Osteocyte (in vitro differentiated cells): Measurements from ENCODE around the gene PLCB2. TPM values are rescaled to one million over a fixed set of nuclear protein-coding genes. Genes with fewer than 3 reads are reported as not detected.

ENCODE experiments used
- DNase-seq: peaks from one replicate; pipeline ENCODE4 v3.0.0; 2021; ENCODE audit warnings: mixed read lengths; ENCODE audit not compliant: unreplicated experiment; ENCODE audit errors: extremely low spot score
- H3K27ac Mint-ChIP-seq: one replicate; pipeline ENCODE4 v1.8.0; 2021; ENCODE audit warnings: mild to moderate bottlenecking, mixed read lengths; ENCODE audit not compliant: unreplicated experiment
- H3K27me3 Mint-ChIP-seq: one replicate; pipeline ENCODE4 v1.8.0; 2021; ENCODE audit warnings: mixed read lengths; ENCODE audit not compliant: unreplicated experiment
- H3K36me3 Mint-ChIP-seq: one replicate; pipeline ENCODE4 v1.8.0; 2021; ENCODE audit warnings: mixed read lengths; ENCODE audit not compliant: unreplicated experiment
- H3K4me1 Mint-ChIP-seq: one replicate; pipeline ENCODE4 v1.8.0; 2021; ENCODE audit warnings: mixed read lengths; ENCODE audit not compliant: unreplicated experiment
- H3K4me3 Mint-ChIP-seq: one replicate; pipeline ENCODE4 v1.8.0; 2021; ENCODE audit warnings: mild to moderate bottlenecking, moderate library complexity, mixed read lengths; ENCODE audit not compliant: unreplicated experiment
- H3K9me3 Mint-ChIP-seq: one replicate; pipeline ENCODE4 v1.8.0; 2021; ENCODE audit warnings: mixed read lengths; ENCODE audit not compliant: unreplicated experiment
- CTCF ChIP-seq: fragments of 200-600 bp; sonication (generic); IDR thresholded peaks from 2 replicates; pipeline ENCODE4 v1.5.0; 2021; ENCODE audit warnings: antibody characterized with exemption, mild to moderate bottlenecking, moderate library complexity
- total RNA-seq: library from RNA; stranded (reverse); gene quantifications from 2 replicates; pipeline ENCODE4 v1.2.1, GENCODE V29; 2021

The PLCB2 gene
- total RNA-seq, 1 donor from 2014 or later, result 0.40 TPM

GRCh38 chr15:40313531-40314398, 6.0 kb upstream of the PLCB2 start:
- DNase-seq, result no peak
- peaks cover 10% of the 10 kb centered on the region for H3K27me3 Mint-ChIP-seq
- peaks cover 14% of the 10 kb centered on the region for H3K4me1 Mint-ChIP-seq
- no peak overlapping the region for H3K27ac Mint-ChIP-seq
- H3K4me3 Mint-ChIP-seq, result no peak overlapping the region
- H3K36me3 Mint-ChIP-seq, result no peaks in the 10 kb centered on the region
- no peak for TF ChIP-seq CTCF
- H3K9me3 Mint-ChIP-seq, result no peaks in the 10 kb centered on the region

GRCh38 chr15:40312370-40313158, 4.8 kb upstream of the PLCB2 start:
- Mint-ChIP-seq H3K4me3 (no peak overlapping the region), H3K9me3 (no peaks in the 10 kb centered on the region), H3K27ac (no peak overlapping the region), H3K4me1 (peaks cover 14% of the 10 kb centered on the region), H3K36me3 (no peaks in the 10 kb centered on the region), H3K27me3 (peaks cover 10% of the 10 kb centered on the region)
- TF ChIP-seq CTCF, result no peak
- DNase-seq, result no peak

GRCh38 chr15:40310993-40311392, 3.3 kb upstream of the PLCB2 start:
- no peak for TF ChIP-seq CTCF
- Mint-ChIP-seq H3K9me3 (no peaks in the 10 kb centered on the region), H3K4me1 (peaks cover 14% of the 10 kb centered on the region), H3K27ac (no peak overlapping the region), H3K4me3 (no peak overlapping the region), H3K27me3 (peaks cover 10% of the 10 kb centered on the region), H3K36me3 (no peaks in the 10 kb centered on the region)
- DNase-seq, result no peak

GRCh38 chr15:40310001-40310959, 2.5 kb upstream of the PLCB2 start:
- H3K36me3 Mint-ChIP-seq, result no peaks in the 10 kb centered on the region
- no peak overlapping the region for H3K4me3 Mint-ChIP-seq
- no peaks in the 10 kb centered on the region for H3K9me3 Mint-ChIP-seq
- no peak for DNase-seq
- H3K27me3 Mint-ChIP-seq, result peaks cover 10% of the 10 kb centered on the region
- no peak overlapping the region for H3K27ac Mint-ChIP-seq
- peak; percentile 66 for TF ChIP-seq CTCF
- peaks cover 14% of the 10 kb centered on the region for H3K4me1 Mint-ChIP-seq
